ENCODE results near the gene SLC38A6.
"Not testable (repeated sequence)": the region's sequence is repeated elsewhere in the genome, so short reads cannot be mapped to it uniquely, and the experiment has no call there.

Gene SLC38A6

GRCh38 chr14:61064210-61064609 lies 83.2 kb downstream of the SLC38A6 start:
- peak; percentile 64 for DNase-seq

- peak; percentile 1 for DNase-seq
Observed at GRCh38 chr14:61064856-61065255, 83.8 kb downstream of the SLC38A6 start.

- DNase-seq = peak; percentile 48
Observed at GRCh38 chr14:61065656-61066055, 84.6 kb downstream of the SLC38A6 start.

- DNase-seq = not testable (repeated sequence)
Observed at GRCh38 chr14:61072442-61072841, 91.4 kb downstream of the SLC38A6 start.

- no peak for DNase-seq
Observed at GRCh38 chr14:61074852-61075251, 93.8 kb downstream of the SLC38A6 start.

- DNase-seq = peak; percentile 5
Observed at GRCh38 chr14:61076556-61076955, 95.5 kb downstream of the SLC38A6 start.

- DNase-seq = no peak
Observed at GRCh38 chr14:61077437-61077836, 96.4 kb downstream of the SLC38A6 start.

- no peak for DNase-seq
Observed at GRCh38 chr14:61077951-61078720, 97.1 kb downstream of the SLC38A6 start.

GRCh38 chr14:61080591-61081010 lies 99.6 kb downstream of the SLC38A6 start:
- DNase-seq = no peak

GRCh38 chr14:61088081-61088480 lies 107.0 kb downstream of the SLC38A6 start:
- no peak for DNase-seq

- no peak for DNase-seq
Observed at GRCh38 chr14:61089126-61089750, 108.2 kb downstream of the SLC38A6 start.

- no peak for DNase-seq
Observed at GRCh38 chr14:61090432-61091216, 109.6 kb downstream of the SLC38A6 start.

GRCh38 chr14:61091657-61092273 lies 110.7 kb downstream of the SLC38A6 start:
- DNase-seq = no peak

- DNase-seq = not testable (repeated sequence)
Observed at GRCh38 chr14:61098096-61098495, 117.1 kb downstream of the SLC38A6 start.

GRCh38 chr14:61098721-61099120 lies 117.7 kb downstream of the SLC38A6 start:
- no peak for DNase-seq

GRCh38 chr14:61099216-61099835 lies 118.3 kb downstream of the SLC38A6 start:
- DNase-seq = no peak

GRCh38 chr14:61101803-61102548 lies 120.9 kb downstream of the SLC38A6 start:
- DNase-seq = no peak
